SK-N-SH (cell line): Measurements from ENCODE around the gene FAHD2A. TPM values are rescaled to one million over a fixed set of nuclear protein-coding genes. Genes with fewer than 3 reads are reported as not detected.

Source experiments
- polyA plus RNA-seq, 3 experiments: library from polyadenylated mRNA; depleted of rRNA; stranded (reverse); fragments of >200 nt; gene quantifications; 2 replicates each; pipeline ENCODE4 v1.2.3, GENCODE V29; 2012
- small RNA-seq, 7 experiments: library from RNA; depleted of rRNA; stranded (forward); fragments of <200 nt; gene quantifications; one replicate each; pipeline ENCODE3, GENCODE V24; 2012

The FAHD2A gene
- polyA plus RNA-seq, 1 of the 3 experiments (the other 2 are of a cell fraction) = 40.5 TPM

Small RNAs within 50 kb of the gene (small RNA-seq; reads per million reads assigned to genes)
- 0 reads per million in 7 experiments for gene AC133104.2

Other genes starting within 250 kb of the FAHD2A start
- gene ZNF514, start 242.9 kb upstream of the FAHD2A start, polyA plus RNA-seq (2012; rRNA removed) = 9.0 and 12.5 TPM in 2 replicates
- gene ZNF2, start 236.9 kb upstream of the FAHD2A start, polyA plus RNA-seq (2012; rRNA removed) = 1.6 and 2.3 TPM in 2 replicates
- gene ZNF892, start 195.2 kb upstream of the FAHD2A start, polyA plus RNA-seq (2012; rRNA removed) = 1.4 TPM in 2 replicates
- gene PROM2, start 128.3 kb upstream of the FAHD2A start, polyA plus RNA-seq (2012; rRNA removed) = 0.38 and 0.49 TPM in 2 replicates
- 0.97 and 1.6 TPM in 2 replicates for gene KCNIP3, start 105.4 kb upstream of the FAHD2A start, polyA plus RNA-seq (2012; rRNA removed)
- gene TRIM43B, start 82.0 kb downstream of the FAHD2A start, polyA plus RNA-seq (2012; rRNA removed) = 0.12 and 0.37 TPM in 2 replicates
- gene TRIM43, start 189.3 kb downstream of the FAHD2A start, polyA plus RNA-seq (2012; rRNA removed) = 0.23 and 0.39 TPM in 2 replicates